Type B pancreatic cell (in vitro differentiated cells): ENCODE measurements around the gene MLF2. TPM values are rescaled to one million over a fixed set of nuclear protein-coding genes. Genes with fewer than 3 reads are reported as not detected.
A peak's percentile ranks its signal among the peaks of the same experiment; 100 is the strongest.

Experiments
- DNase-seq: peaks from one replicate; pipeline ENCODE4 v3.0.0; 2021; ENCODE audit warnings: mixed read lengths; ENCODE audit not compliant: unreplicated experiment; ENCODE audit errors: extremely low spot score
- H3K27ac Mint-ChIP-seq: 2 replicates; pipeline ENCODE4 v1.8.0; 2021; ENCODE audit warnings: mild to moderate bottlenecking, mixed read lengths
- H3K27me3 Mint-ChIP-seq: 2 replicates; pipeline ENCODE4 v1.8.0; 2021; ENCODE audit warnings: mixed read lengths
- H3K36me3 Mint-ChIP-seq: 2 replicates; pipeline ENCODE4 v1.8.0; 2021; ENCODE audit warnings: mixed read lengths
- H3K4me1 Mint-ChIP-seq: one replicate; pipeline ENCODE4 v1.8.0; 2021; ENCODE audit warnings: mixed read lengths; ENCODE audit not compliant: unreplicated experiment
- H3K4me3 Mint-ChIP-seq: 2 replicates; pipeline ENCODE4 v1.8.0; 2021; ENCODE audit warnings: mild to moderate bottlenecking, mixed read lengths
- H3K9me3 Mint-ChIP-seq: 2 replicates; pipeline ENCODE4 v1.8.0; 2021; ENCODE audit warnings: mixed read lengths
- total RNA-seq: library from RNA; stranded (reverse); gene quantifications from 2 replicates; pipeline ENCODE4 v1.2.1, GENCODE V29; 2021; ENCODE audit warnings: low replicate concordance
- TF ChIP-seq, protein P1 (sequence below): fragments of 200-600 bp; sonication (generic); conservative IDR thresholded peaks from 2 replicates; pipeline ENCODE4 v1.5.0; 2021; ENCODE audit warnings: antibody characterized with exemption, mild to moderate bottlenecking

Gene MLF2
- total RNA-seq, 1 donor from 2014 or later: 187 TPM

DNA sequence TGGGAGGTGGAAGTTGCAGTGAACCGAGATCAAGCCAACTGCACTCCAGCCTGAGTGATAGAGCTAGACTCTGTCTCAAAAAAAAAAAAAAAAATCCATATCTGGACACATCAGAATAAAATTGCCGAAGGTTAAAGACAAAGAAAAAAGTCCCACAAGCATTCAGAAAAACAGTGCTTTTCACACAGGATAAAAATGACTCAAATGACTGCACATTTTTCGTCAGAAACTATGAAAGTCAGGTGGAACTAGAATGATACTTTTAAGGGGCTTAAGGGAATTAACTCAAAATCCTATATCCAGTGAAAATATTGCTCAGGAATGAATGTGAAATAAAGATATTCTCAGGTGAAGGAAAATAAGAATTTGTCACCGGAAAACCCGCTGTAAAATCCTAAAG, 16.2 kb downstream of the MLF2 start:
- TF ChIP-seq, protein P1, sequence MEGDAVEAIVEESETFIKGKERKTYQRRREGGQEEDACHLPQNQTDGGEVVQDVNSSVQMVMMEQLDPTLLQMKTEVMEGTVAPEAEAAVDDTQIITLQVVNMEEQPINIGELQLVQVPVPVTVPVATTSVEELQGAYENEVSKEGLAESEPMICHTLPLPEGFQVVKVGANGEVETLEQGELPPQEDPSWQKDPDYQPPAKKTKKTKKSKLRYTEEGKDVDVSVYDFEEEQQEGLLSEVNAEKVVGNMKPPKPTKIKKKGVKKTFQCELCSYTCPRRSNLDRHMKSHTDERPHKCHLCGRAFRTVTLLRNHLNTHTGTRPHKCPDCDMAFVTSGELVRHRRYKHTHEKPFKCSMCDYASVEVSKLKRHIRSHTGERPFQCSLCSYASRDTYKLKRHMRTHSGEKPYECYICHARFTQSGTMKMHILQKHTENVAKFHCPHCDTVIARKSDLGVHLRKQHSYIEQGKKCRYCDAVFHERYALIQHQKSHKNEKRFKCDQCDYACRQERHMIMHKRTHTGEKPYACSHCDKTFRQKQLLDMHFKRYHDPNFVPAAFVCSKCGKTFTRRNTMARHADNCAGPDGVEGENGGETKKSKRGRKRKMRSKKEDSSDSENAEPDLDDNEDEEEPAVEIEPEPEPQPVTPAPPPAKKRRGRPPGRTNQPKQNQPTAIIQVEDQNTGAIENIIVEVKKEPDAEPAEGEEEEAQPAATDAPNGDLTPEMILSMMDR: no peak
- H3K27me3 Mint-ChIP-seq: no peaks in the 10 kb centered on the region
- no peaks in the 10 kb centered on the region for H3K9me3 Mint-ChIP-seq
- peaks cover 6% of the 10 kb centered on the region for H3K36me3 Mint-ChIP-seq
- H3K27ac Mint-ChIP-seq: no peak overlapping the region
- H3K4me3 Mint-ChIP-seq: no peak overlapping the region
- DNase-seq: no peak
- H3K4me1 Mint-ChIP-seq: peaks cover 6% of the 10 kb centered on the region

DNA sequence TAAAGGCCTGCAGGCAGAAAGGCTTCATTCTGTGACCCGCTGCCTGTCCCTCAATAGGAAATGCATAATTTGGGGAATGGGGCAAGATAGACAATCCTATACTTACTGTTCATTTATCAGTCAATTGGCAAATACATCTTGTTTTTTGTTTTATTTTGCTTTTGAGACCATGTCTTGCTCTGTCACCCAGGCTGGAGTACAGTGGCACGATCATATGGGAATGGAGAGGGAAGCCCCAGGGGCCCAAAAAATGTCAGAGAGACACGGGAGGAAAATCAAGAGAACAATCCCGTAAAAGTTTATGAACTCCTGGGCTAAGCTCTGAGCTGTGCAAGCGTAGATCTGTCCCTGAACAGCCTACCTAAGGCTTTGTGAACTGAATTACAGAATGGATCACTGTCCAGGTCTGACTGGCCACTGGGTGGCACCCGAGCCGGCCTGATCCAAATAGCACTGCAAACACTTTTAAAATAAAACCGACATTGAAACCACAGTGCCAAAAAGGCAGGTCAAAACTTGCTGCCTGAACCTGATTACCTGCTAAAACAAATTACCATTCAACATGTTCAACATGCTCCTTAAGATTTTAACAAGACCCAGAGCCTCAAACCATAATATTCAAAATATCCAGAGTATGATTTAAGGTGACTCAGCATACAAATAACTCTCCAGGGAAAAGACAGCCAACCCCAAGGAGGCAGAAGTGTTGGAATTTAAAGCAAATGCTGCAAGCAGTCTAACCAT, 17.3 kb downstream of the MLF2 start:
- Mint-ChIP-seq H3K9me3 (no peaks in the 10 kb centered on the region), H3K4me1 (peaks cover 6% of the 10 kb centered on the region), H3K27me3 (no peaks in the 10 kb centered on the region), H3K4me3 (no peak overlapping the region), H3K27ac (peak overlapping the region; percentile 64), H3K36me3 (peaks cover 13% of the 10 kb centered on the region)
- TF ChIP-seq, protein P1: peak; percentile 80
- no peak for DNase-seq

DNA sequence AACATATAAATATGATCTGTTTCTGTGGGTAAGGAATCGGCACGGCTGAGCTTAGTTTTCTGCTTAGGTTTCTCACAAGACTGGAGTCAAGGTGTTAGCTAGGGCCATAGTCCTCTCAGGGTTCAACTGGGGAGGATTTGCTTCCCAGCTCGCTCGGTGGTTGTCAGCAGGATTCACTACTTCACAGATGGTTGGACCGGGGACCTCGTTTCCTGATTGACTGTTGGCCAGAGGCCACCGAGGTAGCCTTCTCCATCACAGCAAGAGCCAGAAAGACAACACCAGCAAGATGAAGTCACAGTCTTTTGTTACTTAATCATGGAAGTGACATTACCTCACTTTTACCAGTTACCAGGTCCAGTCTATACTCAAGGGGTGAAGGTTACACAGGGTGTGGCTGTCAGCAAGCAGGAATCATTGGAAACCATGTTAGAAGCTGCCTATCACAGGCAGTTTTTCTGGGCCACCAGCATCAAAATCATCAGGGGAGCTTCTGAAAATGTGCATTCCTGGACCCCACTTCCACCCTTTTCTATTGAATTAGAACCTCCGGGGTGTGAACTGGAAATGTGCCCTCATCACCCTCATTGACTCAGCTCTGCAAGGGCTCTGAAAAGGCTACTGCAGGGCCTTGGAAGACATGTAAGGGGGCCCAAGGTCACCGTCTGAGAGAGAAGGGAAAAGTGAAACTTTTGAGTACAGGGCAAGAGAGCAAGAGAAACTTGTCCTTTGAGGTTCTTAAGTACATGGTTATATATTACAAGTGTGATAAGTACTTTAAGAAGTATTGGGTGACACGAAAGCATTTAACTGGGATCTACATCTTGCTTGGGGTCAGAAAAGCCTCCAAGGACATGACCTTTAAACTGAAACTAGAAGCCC, 18.2 kb downstream of the MLF2 start:
- DNase-seq: no peak
- Mint-ChIP-seq H3K4me1 (peaks cover 6% of the 10 kb centered on the region), H3K27me3 (no peaks in the 10 kb centered on the region), H3K36me3 (peaks cover 16% of the 10 kb centered on the region), H3K9me3 (no peaks in the 10 kb centered on the region), H3K27ac (peak overlapping the region; percentile 64), H3K4me3 (no peak overlapping the region)
- TF ChIP-seq, protein P1: no peak

DNA sequence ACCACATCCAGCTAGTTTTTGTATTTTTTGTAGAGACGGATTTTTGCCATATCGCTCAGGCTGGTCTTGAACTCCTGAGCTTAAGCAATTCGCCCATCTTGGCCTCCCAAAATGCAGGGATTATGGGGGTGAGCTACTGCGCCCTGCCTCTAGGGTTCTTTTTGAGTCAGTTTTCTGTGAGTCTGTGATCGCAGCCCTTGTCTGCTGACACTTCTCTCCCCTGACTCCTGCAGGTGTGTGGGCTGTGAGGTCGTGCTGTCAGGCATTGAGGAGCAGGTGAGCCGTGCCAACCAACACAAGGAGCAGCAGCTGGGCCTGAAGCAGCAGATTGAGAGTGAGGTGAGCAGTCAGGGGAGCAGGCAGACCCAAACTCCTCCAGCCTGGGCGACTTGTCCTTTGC, 22.8 kb downstream of the MLF2 start:
- H3K4me3 Mint-ChIP-seq: no peak overlapping the region
- no peaks in the 10 kb centered on the region for H3K4me1 Mint-ChIP-seq
- no peaks in the 10 kb centered on the region for H3K9me3 Mint-ChIP-seq
- H3K36me3 Mint-ChIP-seq: peaks cover 21% of the 10 kb centered on the region
- TF ChIP-seq, protein P1: peak; percentile 26
- peak overlapping the region; percentile 50 for H3K27ac Mint-ChIP-seq
- no peaks in the 10 kb centered on the region for H3K27me3 Mint-ChIP-seq
- no peak for DNase-seq

DNA sequence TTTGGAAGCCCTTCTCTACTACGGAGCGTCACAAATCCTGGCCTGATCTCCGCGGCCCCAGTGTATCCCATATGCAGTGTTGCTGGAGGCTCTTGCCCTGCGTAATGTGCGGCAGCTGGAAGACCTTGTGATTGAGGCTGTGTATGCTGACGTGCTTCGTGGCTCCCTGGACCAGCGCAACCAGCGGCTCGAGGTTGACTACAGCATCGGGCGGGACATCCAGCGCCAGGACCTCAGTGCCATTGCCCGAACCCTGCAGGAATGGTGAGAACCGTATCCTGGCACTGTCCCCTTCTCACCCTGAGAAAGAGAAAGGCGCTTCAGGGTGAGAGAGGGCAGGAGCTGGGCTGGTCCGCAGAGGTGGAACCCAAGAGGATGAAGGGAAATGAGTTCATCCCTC, 23.8 kb downstream of the MLF2 start:
- Mint-ChIP-seq H3K4me3 (no peak overlapping the region), H3K36me3 (peaks cover 21% of the 10 kb centered on the region), H3K27me3 (no peaks in the 10 kb centered on the region), H3K4me1 (no peaks in the 10 kb centered on the region), H3K9me3 (no peaks in the 10 kb centered on the region), H3K27ac (no peak overlapping the region)
- DNase-seq: no peak
- TF ChIP-seq, protein P1: no peak
